ENCODE measurements around the gene HPS5. TPM values are rescaled to one million over a fixed set of nuclear protein-coding genes. Genes with fewer than 3 reads are reported as not detected.
"Not testable (repeated sequence)": the region's sequence is repeated elsewhere in the genome, so short reads cannot be mapped to it uniquely, and the experiment has no call there.

HPS5 gene
- total and polyA plus RNA-seq, 2 of the 4 experiments (the other 2 are of a cell fraction) = 7.9 to 28.3 TPM

GRCh38 chr11:18246379-18247190 is 75.4 kb downstream of the HPS5 start:
- H4K91ac ChIP-seq (ENCODE audit: insufficient read depth, low read depth, low read length); H3K9ac ChIP-seq (ENCODE audit: low read depth, low read length); CTCF ChIA-PET; H3K18ac ChIP-seq (ENCODE audit: low read depth, low read length); H4K20me1 ChIP-seq (ENCODE audit: insufficient read depth, low read length); H3K14ac ChIP-seq (replicated peaks; ENCODE audit: low read depth, low read length); H2BK20ac ChIP-seq (ENCODE audit: low read depth, low read length); H3K4ac ChIP-seq (ENCODE audit: low read depth, low read length); H3K27me3 ChIP-seq (ENCODE audit: control insufficient read depth, insufficient read depth, low read length); POLR2A ChIA-PET (ENCODE audit: unreplicated experiment); in situ Hi-C loops (cut with MboI; ENCODE audit: low sequenced_read_pairs); H2AK5ac ChIP-seq (ENCODE audit: low read depth, low read length); H2BK120ac ChIP-seq (ENCODE audit: low read depth, low read length); H2AFZ ChIP-seq (replicated peaks; ENCODE audit: low read length, poor library complexity); H2AK9ac ChIP-seq (replicated peaks; ENCODE audit: low read depth, low read length, poor library complexity); H2BK5ac ChIP-seq (ENCODE audit: low read depth, low read length, poor library complexity, severe bottlenecking); H2BK15ac ChIP-seq (ENCODE audit: low read depth, low read length); H4K8ac ChIP-seq (ENCODE audit: low read depth in 2 of 2, low read length in 2 of 2); H3K9me3 ChIP-seq (ENCODE audit: control insufficient read depth, insufficient read depth, low read length); intact Hi-C loops (cut with micrococcal nuclease); H3K4me3 ChIP-seq (ENCODE audit: insufficient read depth, low read depth, low read length); H3K79me1 ChIP-seq (ENCODE audit: low read depth in 1 of 2, low read length in 2 of 2); H3K27ac ChIP-seq (ENCODE audit: insufficient read depth, low read length); DNase-seq; BruUV-seq (replicated peaks); H3K9me1 ChIP-seq (ENCODE audit: insufficient read depth, low read length); dilution Hi-C loops (cut with HindIII; ENCODE audit: low sequenced_read_pairs, unreplicated experiment); H3K56ac ChIP-seq (ENCODE audit: extremely low read depth, insufficient read depth, low read length); H4K5ac ChIP-seq (ENCODE audit: low read depth, low read length); H3K4me1 ChIP-seq (ENCODE audit: control insufficient read depth, insufficient read depth, low read length); H3K4me2 ChIP-seq (ENCODE audit: low read depth, low read length); H3K36me3 ChIP-seq (ENCODE audit: control insufficient read depth, insufficient read depth, low read length); H3K23ac ChIP-seq (ENCODE audit: low read depth, low read length); ATAC-seq (ENCODE audit: low read depth): not testable (repeated sequence)
- WGBS, 2 experiments (ENCODE audit: extremely low coverage in 2 of 2, insufficient read length in 1 of 2) = 69% methylated on average over 5 of the region's 11 CpGs; no CpG with 5 or more reads in 1 of the 2 experiments
